Measurements from ENCODE around the gene DIO3. TPM values are rescaled to one million over a fixed set of nuclear protein-coding genes. Genes with fewer than 3 reads are reported as not detected.

DIO3 gene
- total RNA-seq, 1 experiment from 2014 or later = not detected

GRCh38 chr14:101590616-101591015, 29.3 kb downstream of the DIO3 start:
- Histone ChIP-seq H4K91ac (ENCODE audit: insufficient read length, low read depth, low read length) (no peak overlapping the region), H3K18ac (ENCODE audit: insufficient read length, low read depth, low read length) (no peak overlapping the region), H4K8ac (replicated peaks; ENCODE audit: insufficient read length, low read depth, low read length) (no peak overlapping the region), H3K4ac (ENCODE audit: low read depth, low read length) (no peak overlapping the region), H2BK15ac (ENCODE audit: low read depth, low read length) (no peak overlapping the region), H2BK5ac (ENCODE audit: insufficient read length, low read length) (no peak overlapping the region), H3K14ac (ENCODE audit: insufficient read depth, low read length) (no peak overlapping the region), H4K5ac (ENCODE audit: insufficient read length, low read depth, low read length) (no peak overlapping the region), H3K23ac (ENCODE audit: insufficient read length, low read depth, low read length) (no peak overlapping the region), H4K20me1 (ENCODE audit: control insufficient read depth, insufficient read depth, insufficient read length) (no peaks in the 10 kb centered on the region), H2AK5ac (ENCODE audit: insufficient read length, low read length) (no peak overlapping the region), H3K56ac (ENCODE audit: insufficient read length, low read depth, low read length) (no peak overlapping the region), H2AFZ (ENCODE audit: low read length) (no peak overlapping the region), H3K79me2 (ENCODE audit: insufficient read depth, low read length) (no peaks in the 10 kb centered on the region), H3K27ac (ENCODE audit: insufficient read length, low read depth, low read length) (no peak overlapping the region), H2BK12ac (ENCODE audit: insufficient read length, low read depth, low read length) (no peak overlapping the region), H3K23me2 (ENCODE audit: insufficient read length, low read depth, low read length, poor library complexity, severe bottlenecking) (no peaks in the 10 kb centered on the region), H3K27me3 (ENCODE audit: insufficient read depth, low read length) (no peaks in the 10 kb centered on the region), H3K9me3 (ENCODE audit: control insufficient read depth, low read depth, low read length) (no peaks in the 10 kb centered on the region), H3K4me2 (ENCODE audit: insufficient read depth, insufficient read length, low read length) (no peak overlapping the region), H3K79me1 (ENCODE audit: insufficient read depth, low read depth, low read length, poor library complexity, severe bottlenecking) (no peaks in the 10 kb centered on the region), H3K9ac (ENCODE audit: extremely low read depth, insufficient read length, low read length) (no peak overlapping the region), H3K4me1 (ENCODE audit: insufficient read depth, low read length) (no peaks in the 10 kb centered on the region), H3T11ph (ENCODE audit: low read length) (no peak overlapping the region), H2BK20ac (ENCODE audit: low read depth, low read length, poor library complexity, severe bottlenecking) (no peak overlapping the region), H2BK120ac (ENCODE audit: low read depth, low read length, poor library complexity, severe bottlenecking) (no peak overlapping the region)
- H3K9me3 Mint-ChIP-seq = peaks cover 0 to 5% of the 10 kb centered on the region in 2 experiments; a peak in 2 of 5 replicates
- H3K4me3 Mint-ChIP-seq = no peak overlapping the region
- WGBS (ENCODE audit: extremely low coverage, insufficient read length, low lambda C conversion rate) = no CpG with 5 or more reads among the region's 14 CpGs
- no peak overlapping the region; a peak in 1 of 7 replicates for H3K27ac Mint-ChIP-seq
- H3K27me3 Mint-ChIP-seq (ENCODE audit: low read depth) = peaks cover 20% of the 10 kb centered on the region
- no peaks in the 10 kb centered on the region; a peak in 2 of 7 replicates for H3K36me3 Mint-ChIP-seq (ENCODE audit: insufficient read depth in 1 of 3, low read depth in 3 of 3)
- DNase-seq = no peak
- TF ChIP-seq CTCF (conservative IDR thresholded peaks at IDR 0.05) = no peak
- H3K4me1 Mint-ChIP-seq = 0 out of 4 replicates have a peak, but pooled peaks cover 0 to 4% of the 10 kb centered on the region in 2 experiments

Measured in H9 (cell line).